ENCODE data around the gene DENND2A. TPM values are rescaled to one million over a fixed set of nuclear protein-coding genes. Genes with fewer than 3 reads are reported as not detected.
A peak's percentile ranks its signal among the peaks of the same experiment; 100 is the strongest.
"Not testable (repeated sequence)": the region's sequence is repeated elsewhere in the genome, so short reads cannot be mapped to it uniquely, and the experiment has no call there.

Gene DENND2A
- total RNA-seq, 6 donors from 2014 or later, result 4.1 to 27.8 (median 12.1) TPM

GRCh38 chr7:140570120-140570519 lies 70.5 kb downstream of the DENND2A start:
- ATAC-seq (ENCODE audit: low FRiP score in 2 of 2) (no peak), DNase-seq (no peak)
- no peak for TF ChIP-seq POLR2A (IDR thresholded peaks at IDR 0.05)
- TF ChIP-seq CTCF (IDR thresholded peaks at IDR 0.05), result no peak
- TF ChIP-seq POLR2AphosphoS5 (IDR thresholded peaks at IDR 0.05), result no peak
- TF ChIP-seq EP300 (IDR thresholded peaks at IDR 0.05), result no peak
- Histone ChIP-seq H3K27me3 (no peaks in the 10 kb centered on the region), H3K9me3 (no peaks in the 10 kb centered on the region), H3K4me3 (no peak overlapping the region), H3K27ac (peak overlapping the region in 2 of 4 donors; percentile 15 to 34), H3K36me3 (no peaks in the 10 kb centered on the region), H3K4me1 (peaks cover 3 to 17% (median 9%) of the 10 kb centered on the region in 4 donors)
- WGBS, 2 donors, result 73 to 78% methylated on average over 8 to 10 of the region's 10 CpGs

GRCh38 chr7:140568021-140568813 lies 72.4 kb downstream of the DENND2A start:
- H3K9me3 ChIP-seq, result no peaks in the 10 kb centered on the region
- ATAC-seq (ENCODE audit: low FRiP score in 2 of 2) (peak in 1 of 2 donors; percentile 6), DNase-seq (peak in 1 of 2 donors; percentile 20)
- no peaks in the 10 kb centered on the region for H3K36me3 ChIP-seq
- H3K27me3 ChIP-seq, result no peaks in the 10 kb centered on the region
- peak overlapping the region in 2 of 4 donors; percentile 8 to 53 for H3K27ac ChIP-seq
- no peak for TF ChIP-seq EP300 (IDR thresholded peaks at IDR 0.05)
- TF ChIP-seq POLR2AphosphoS5 (IDR thresholded peaks at IDR 0.05), result no peak
- TF ChIP-seq CTCF (IDR thresholded peaks at IDR 0.05), result no peak
- no peak for TF ChIP-seq POLR2A (IDR thresholded peaks at IDR 0.05)
- H3K4me1 ChIP-seq, result peaks cover 3 to 17% (median 9%) of the 10 kb centered on the region in 4 donors
- no peak overlapping the region for H3K4me3 ChIP-seq
- WGBS, 2 donors, result 84 to 91% methylated on average over 17 of the region's 17 CpGs

- DNase-seq, H3K27me3 ChIP-seq, H3K36me3 ChIP-seq, H3K4me3 ChIP-seq, H3K9me3 ChIP-seq: not testable (repeated sequence)
- H3K4me1 ChIP-seq, result peaks cover 3 to 17% (median 9%) of the 10 kb centered on the region in 4 donors
- H3K27ac ChIP-seq, result peak overlapping the region in 1 of 4 donors; percentile 9
- peak in 1 of 2 donors; percentile 13 for ATAC-seq (ENCODE audit: low FRiP score in 2 of 2)
- WGBS, 2 donors, result 76 to 91% methylated on average over 6 of the region's 6 CpGs
Observed at GRCh38 chr7:140566186-140566585, 74.4 kb downstream of the DENND2A start.

- H3K4me1 ChIP-seq, result peaks cover 3 to 17% (median 9%) of the 10 kb centered on the region in 4 donors
- H3K9me3 ChIP-seq; H3K36me3 ChIP-seq; H3K27ac ChIP-seq; H3K27me3 ChIP-seq; H3K4me3 ChIP-seq; DNase-seq; ATAC-seq (ENCODE audit: low FRiP score in 2 of 2): not testable (repeated sequence)
- WGBS, 2 donors, result 90 to 93% methylated on average over 5 of the region's 5 CpGs
Observed at GRCh38 chr7:140565761-140566160, 74.9 kb downstream of the DENND2A start.

GRCh38 chr7:140564643-140565042 lies 76.0 kb downstream of the DENND2A start:
- H3K27ac ChIP-seq, result no peak overlapping the region
- ATAC-seq (ENCODE audit: low FRiP score in 2 of 2) (no peak), DNase-seq (no peak)
- 86 to 88% methylated on average over 4 of the region's 4 CpGs for WGBS, 2 donors
- peaks cover 3 to 17% (median 9%) of the 10 kb centered on the region in 4 donors for H3K4me1 ChIP-seq
- no peaks in the 10 kb centered on the region for H3K9me3 ChIP-seq
- no peaks in the 10 kb centered on the region for H3K27me3 ChIP-seq
- TF ChIP-seq CTCF (IDR thresholded peaks at IDR 0.05), result no peak
- no peak for TF ChIP-seq EP300 (IDR thresholded peaks at IDR 0.05)
- TF ChIP-seq POLR2AphosphoS5 (IDR thresholded peaks at IDR 0.05), result no peak
- TF ChIP-seq POLR2A (IDR thresholded peaks at IDR 0.05), result no peak
- no peaks in the 10 kb centered on the region for H3K36me3 ChIP-seq
- H3K4me3 ChIP-seq, result no peak overlapping the region
